ENCODE measurements around the gene WIF1.

GRCh38 chr12:65051218-65051617 lies 69.9 kb downstream of the WIF1 start:
- no peak for TF ChIP-seq CTCF (conservative IDR thresholded peaks at IDR 0.05; ENCODE audit: low read length)
- TF ChIP-seq EZH2phosphoT487 (IDR thresholded peaks at IDR 0.05; ENCODE audit: borderline replicate concordance): no peak
